GM23248 (cell line): Measurements from ENCODE around the gene ZIC3. TPM values are rescaled to one million over a fixed set of nuclear protein-coding genes. Genes with fewer than 3 reads are reported as not detected.

Experiments used
- DNase-seq: peaks from one replicate; pipeline ENCODE4 v3.0.0-alpha.2; 2015
- H2AFZ ChIP-seq: fragments of 200-600 bp; sonication (generic); 2 replicates; pipeline ENCODE4 v1.6.1; 2016; ENCODE audit warnings: antibody characterized with exemption
- H3F3A ChIP-seq: fragments of 200-600 bp; sonication (generic); 2 replicates; pipeline ENCODE4 v1.6.1; 2016; ENCODE audit warnings: mild to moderate bottlenecking, antibody characterized with exemption, mixed run types; ENCODE audit not compliant: insufficient read depth
- H3K27ac ChIP-seq: fragments of 200-600 bp; sonication (generic); 2 replicates; pipeline ENCODE4 v1.5.1; 2016; ENCODE audit warnings: mild to moderate bottlenecking
- H3K27me3 ChIP-seq: fragments of 200-600 bp; sonication (generic); replicated peaks from 2 replicates; pipeline ENCODE4 v1.6.1; 2016; ENCODE audit warnings: mild to moderate bottlenecking; ENCODE audit not compliant: insufficient read depth
- H3K36me3 ChIP-seq: fragments of 200-600 bp; sonication (generic); 2 replicates; pipeline ENCODE4 v1.6.1; 2016; ENCODE audit warnings: low read depth, mild to moderate bottlenecking
- H3K4me1 ChIP-seq: fragments of 200-600 bp; sonication (generic); 2 replicates; pipeline ENCODE4 v1.6.1; 2016; ENCODE audit warnings: mild to moderate bottlenecking; ENCODE audit not compliant: insufficient read depth
- H3K4me2 ChIP-seq: fragments of 200-600 bp; sonication (generic); one replicate; pipeline ENCODE4 v1.6.1; 2016; ENCODE audit warnings: mild to moderate bottlenecking; ENCODE audit not compliant: unreplicated experiment
- H3K4me3 ChIP-seq: fragments of 200-600 bp; sonication (generic); 2 replicates; pipeline ENCODE4 v1.5.1; 2016; ENCODE audit warnings: mild to moderate bottlenecking
- H3K79me2 ChIP-seq: fragments of 200-600 bp; sonication (generic); 2 replicates; pipeline ENCODE4 v1.6.1; 2016; ENCODE audit warnings: mild to moderate bottlenecking; ENCODE audit not compliant: insufficient read depth
- H3K9ac ChIP-seq: fragments of 200-600 bp; sonication (generic); 2 replicates; pipeline ENCODE4 v1.6.1; 2016; ENCODE audit warnings: mild to moderate bottlenecking
- H3K9me2 ChIP-seq: fragments of 200-600 bp; sonication (generic); 2 replicates; pipeline ENCODE4 v1.6.1; 2016; ENCODE audit warnings: mixed run types, mild to moderate bottlenecking, moderate library complexity; ENCODE audit not compliant: insufficient read depth
- H3K9me3 ChIP-seq: fragments of 200-600 bp; sonication (generic); one replicate; pipeline ENCODE4 v1.6.1; 2017; ENCODE audit warnings: low read depth
- H4K20me1 ChIP-seq: fragments of 200-600 bp; sonication (generic); 2 replicates; pipeline ENCODE4 v1.6.0; 2016; ENCODE audit not compliant: insufficient read depth
- EZH2 ChIP-seq: fragments of 200-600 bp; sonication (generic); IDR thresholded peaks from 2 replicates; pipeline ENCODE4 v1.6.1; 2018; ENCODE audit warnings: antibody characterized with exemption, mild to moderate bottlenecking; ENCODE audit not compliant: insufficient read depth, poor library complexity, severe bottlenecking
- EZH2phosphoT487 ChIP-seq: fragments of 200-600 bp; sonication (generic); IDR thresholded peaks from 2 replicates; pipeline ENCODE4 v1.6.1; 2018; ENCODE audit warnings: antibody characterized with exemption, moderate library complexity, mild to moderate bottlenecking, low read depth; ENCODE audit not compliant: insufficient read depth
- WGBS, 2 experiments: methylation state at CpG; one replicate each; pipeline ENCODE4 v1.1.6; 2015 to 2017; ENCODE audit warnings: low lambda C conversion rate in 2 of 2, low coverage in 1 of 2; ENCODE audit errors: missing lambda C conversion rate in 2 of 2; 5-methylcytosine and 5-hydroxymethylcytosine counted together
- in situ Hi-C: fragments of 300-500 bp; cut with MboI; formaldehyde crosslinking; loops from 2 replicates; pipeline ENCODE4 v1.15.0; 2020
- polyA plus RNA-seq: library from polyadenylated mRNA; unstranded; fragments of >200 nt; fragmentation: Nextera tagmentation; extraction: Ambion mirVana; gene quantifications from 2 replicates; pipeline ENCODE4 v1.2.1, GENCODE V29; 2016
- total RNA-seq: library from RNA; depleted of rRNA; stranded (reverse); fragments of >200 nt; shearing (Covaris generic); gene quantifications from 2 replicates; pipeline ENCODE4 v1.2.3, GENCODE V29; 2014

ZIC3 gene
- total and polyA plus RNA-seq, 2 experiments from 2014 or later: not detected

DNA sequence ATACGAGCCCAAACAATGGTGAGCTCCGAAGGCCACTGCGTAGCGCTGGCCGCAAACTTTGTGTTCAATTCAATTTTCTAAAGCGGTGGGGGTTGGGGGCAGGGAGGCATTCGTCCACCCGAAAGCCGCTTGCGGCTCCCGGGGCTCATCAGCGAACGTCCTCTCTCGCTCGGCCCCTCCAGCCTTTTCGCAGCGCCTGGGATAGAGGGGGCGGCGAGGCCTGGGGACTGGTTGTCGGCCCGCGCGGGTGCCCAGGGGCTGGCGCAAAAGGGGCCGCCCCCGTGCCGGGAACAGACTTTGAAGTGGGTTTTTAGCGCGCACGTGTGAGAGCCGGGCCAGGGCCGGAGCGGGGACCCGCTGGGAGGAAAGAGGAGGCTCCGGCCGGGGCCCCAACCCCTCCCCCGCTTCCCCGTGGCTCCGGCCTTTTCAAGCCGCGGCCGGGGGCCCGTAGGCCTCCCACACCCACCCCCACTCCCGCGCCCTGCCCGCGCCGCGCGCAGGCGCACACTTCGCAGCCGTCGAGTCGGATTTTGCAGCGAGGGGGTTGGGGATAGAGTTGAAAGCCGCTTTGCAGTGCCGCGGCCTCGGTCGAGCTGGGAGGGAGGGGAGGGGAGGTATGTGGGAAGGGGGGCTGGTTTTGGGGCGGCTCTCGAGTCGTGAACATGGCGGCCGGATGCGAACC lies 8.3 kb downstream of the ZIC3 start:
- Histone ChIP-seq H3K4me2 (no peak overlapping the region), H3K4me1 (no peaks in the 10 kb centered on the region), H3K27me3 (peaks cover 7% of the 10 kb centered on the region; the same call in 1 of the 2 replicates), H4K20me1 (no peaks in the 10 kb centered on the region), H3K4me3 (no peak overlapping the region), H3K9me2 (no peaks in the 10 kb centered on the region), H3F3A (no peaks in the 10 kb centered on the region), H3K9ac (no peak overlapping the region), H3K27ac (no peak overlapping the region), H3K79me2 (no peaks in the 10 kb centered on the region), H3K9me3 (no peaks in the 10 kb centered on the region), H2AFZ (no peak overlapping the region), H3K36me3 (no peaks in the 10 kb centered on the region)
- no peak for DNase-seq
- in situ Hi-C loops: no loop called here
- WGBS, 2 experiments: 2 to 18% methylated on average over 7 to 49 of the region's 67 CpGs
- no peak for TF ChIP-seq EZH2
- TF ChIP-seq EZH2phosphoT487: no peak

GRCh38 chrX:137574784-137575293 lies 8.9 kb downstream of the ZIC3 start:
- Histone ChIP-seq H3F3A (no peaks in the 10 kb centered on the region), H3K9ac (no peak overlapping the region), H3K27ac (no peak overlapping the region), H3K4me3 (no peak overlapping the region), H3K79me2 (no peaks in the 10 kb centered on the region), H3K9me3 (no peaks in the 10 kb centered on the region), H3K4me2 (no peak overlapping the region), H3K36me3 (no peaks in the 10 kb centered on the region), H4K20me1 (no peaks in the 10 kb centered on the region), H3K27me3 (peaks cover 1% of the 10 kb centered on the region; the same call in 1 of the 2 replicates), H2AFZ (no peak overlapping the region), H3K9me2 (no peaks in the 10 kb centered on the region), H3K4me1 (no peaks in the 10 kb centered on the region)
- WGBS, 2 experiments: 49 to 94% methylated on average over 6 to 18 of the region's 29 CpGs
- no peak for TF ChIP-seq EZH2phosphoT487
- TF ChIP-seq EZH2: no peak
- in situ Hi-C loops: no loop called here
- DNase-seq: no peak

- no peaks in the 10 kb centered on the region for H3K9me3 ChIP-seq
- H3K36me3 ChIP-seq: no peaks in the 10 kb centered on the region
- no peak overlapping the region for H3K4me3 ChIP-seq
- H3K9me2 ChIP-seq: no peaks in the 10 kb centered on the region
- no peak overlapping the region for H3K27ac ChIP-seq
- TF ChIP-seq EZH2phosphoT487 (no peak), EZH2 (no peak)
- no peaks in the 10 kb centered on the region for H3K79me2 ChIP-seq
- in situ Hi-C loops: no loop called here
- DNase-seq: no peak
- 53 to 54% methylated on average over 13 of the region's 13 CpGs for WGBS, 2 experiments
- H3K4me1 ChIP-seq: no peaks in the 10 kb centered on the region
- H2AFZ ChIP-seq: no peak overlapping the region
- no peak overlapping the region for H3K9ac ChIP-seq
- H3F3A ChIP-seq: no peaks in the 10 kb centered on the region
- H3K27me3 ChIP-seq: no peaks in the 10 kb centered on the region
- no peak overlapping the region for H3K4me2 ChIP-seq
- no peaks in the 10 kb centered on the region for H4K20me1 ChIP-seq
Measured at GRCh38 chrX:137575596-137576255, 9.8 kb downstream of the ZIC3 start.

- Histone ChIP-seq H3K4me3 (no peak overlapping the region), H3K36me3 (no peaks in the 10 kb centered on the region), H3K79me2 (no peaks in the 10 kb centered on the region), H3F3A (no peaks in the 10 kb centered on the region), H3K9ac (no peak overlapping the region), H3K27me3 (no peaks in the 10 kb centered on the region), H3K9me2 (no peaks in the 10 kb centered on the region), H2AFZ (no peak overlapping the region), H3K9me3 (no peaks in the 10 kb centered on the region), H4K20me1 (no peaks in the 10 kb centered on the region), H3K27ac (no peak overlapping the region), H3K4me1 (no peaks in the 10 kb centered on the region), H3K4me2 (no peak overlapping the region)
- DNase-seq: no peak
- in situ Hi-C loops: no loop called here
- 23 to 29% methylated on average over 2 of the region's 2 CpGs for WGBS, 2 experiments
- TF ChIP-seq EZH2phosphoT487 (no peak), EZH2 (no peak)
Measured at GRCh38 chrX:137587151-137587550, 21.2 kb downstream of the ZIC3 start.
